ACHN (cell line): ENCODE measurements around the gene KRTAP10-1.
"Not testable (repeated sequence)": the region's sequence is repeated elsewhere in the genome, so short reads cannot be mapped to it uniquely, and the experiment has no call there.

Source experiments
- DNase-seq: peaks from one replicate; pipeline ENCODE4 v3.0.0-alpha.2; 2015
- in situ Hi-C: cut with HindIII; loops from 2 replicates; pipeline ENCODE4 v1.10.0; 2017; ENCODE audit warnings: low sequenced_read_pairs, low pct_ligation_motif_present, low pct_unique_long_range_greater_than_20kb

Gene KRTAP10-1

GRCh38 chr21:44552136-44552535 lies 12.1 kb upstream of the KRTAP10-1 start:
- DNase-seq, result no peak
- in situ Hi-C loops, result no loop called here

- in situ Hi-C loops, result no loop called here
- no peak for DNase-seq
Observed at GRCh38 chr21:44551340-44551961, 11.5 kb upstream of the KRTAP10-1 start, which contains the start of gene KRTAP10-2. KRTAP10-2 (minus strand) TSS chr21:44551505; CDS start chr21:44551458, 47 bp downstream.

- no peak for DNase-seq
- in situ Hi-C loops, result no loop called here
Observed at GRCh38 chr21:44550807-44551206, 10.8 kb upstream of the KRTAP10-1 start.

GRCh38 chr21:44550285-44550684 lies 10.3 kb upstream of the KRTAP10-1 start:
- DNase-seq, result not testable (repeated sequence)

GRCh38 chr21:44549525-44550211 lies 9.7 kb upstream of the KRTAP10-1 start:
- in situ Hi-C loops, result no loop called here
- no peak for DNase-seq

More at GRCh38 chr21:44550285-44550684, 10.3 kb upstream of the KRTAP10-1 start:
- in situ Hi-C loops, result not testable (repeated sequence)

GRCh38 chr21:44548922-44549321 lies 8.9 kb upstream of the KRTAP10-1 start:
- in situ Hi-C loops, result no loop called here
- no peak for DNase-seq

GRCh38 chr21:44548381-44548780 lies 8.4 kb upstream of the KRTAP10-1 start:
- no peak for DNase-seq
- in situ Hi-C loops, result no loop called here

GRCh38 chr21:44547656-44548331 lies 7.8 kb upstream of the KRTAP10-1 start:
- in situ Hi-C loops, result no loop called here
- no peak for DNase-seq

GRCh38 chr21:44544566-44544965 lies 4.6 kb upstream of the KRTAP10-1 start:
- in situ Hi-C loops, result no loop called here
- no peak for DNase-seq

GRCh38 chr21:44542716-44543115 lies 2.7 kb upstream of the KRTAP10-1 start:
- in situ Hi-C loops, result no loop called here
- no peak for DNase-seq

GRCh38 chr21:44540741-44541288 lies 820 bp upstream of the KRTAP10-1 start:
- in situ Hi-C loops, result no loop called here
- DNase-seq, result no peak

GRCh38 chr21:44539046-44539445 lies 949 bp downstream of the KRTAP10-1 start:
- DNase-seq, result no peak
- in situ Hi-C loops, result no loop called here

GRCh38 chr21:44537930-44538911 lies 1.8 kb downstream of the KRTAP10-1 start:
- no peak for DNase-seq
- in situ Hi-C loops, result no loop called here

- in situ Hi-C loops, result no loop called here
- DNase-seq, result no peak
Observed at GRCh38 chr21:44535963-44536362, 4.0 kb downstream of the KRTAP10-1 start.

- in situ Hi-C loops, result no loop called here
- DNase-seq, result no peak
Observed at GRCh38 chr21:44534688-44535087, 5.3 kb downstream of the KRTAP10-1 start.

GRCh38 chr21:44533891-44534627 lies 5.9 kb downstream of the KRTAP10-1 start:
- in situ Hi-C loops, result no loop called here
- DNase-seq, result no peak

- no peak for DNase-seq
- in situ Hi-C loops, result no loop called here
Observed at GRCh38 chr21:44533121-44533890, 6.7 kb downstream of the KRTAP10-1 start.
